ENCODE results near the gene SPDYE3. TPM values are rescaled to one million over a fixed set of nuclear protein-coding genes. Genes with fewer than 3 reads are reported as not detected.
"Not testable (repeated sequence)": the region's sequence is repeated elsewhere in the genome, so short reads cannot be mapped to it uniquely, and the experiment has no call there.

SPDYE3 gene
- polyA plus RNA-seq, 1 donor from 2014 or later: not detected

DNA sequence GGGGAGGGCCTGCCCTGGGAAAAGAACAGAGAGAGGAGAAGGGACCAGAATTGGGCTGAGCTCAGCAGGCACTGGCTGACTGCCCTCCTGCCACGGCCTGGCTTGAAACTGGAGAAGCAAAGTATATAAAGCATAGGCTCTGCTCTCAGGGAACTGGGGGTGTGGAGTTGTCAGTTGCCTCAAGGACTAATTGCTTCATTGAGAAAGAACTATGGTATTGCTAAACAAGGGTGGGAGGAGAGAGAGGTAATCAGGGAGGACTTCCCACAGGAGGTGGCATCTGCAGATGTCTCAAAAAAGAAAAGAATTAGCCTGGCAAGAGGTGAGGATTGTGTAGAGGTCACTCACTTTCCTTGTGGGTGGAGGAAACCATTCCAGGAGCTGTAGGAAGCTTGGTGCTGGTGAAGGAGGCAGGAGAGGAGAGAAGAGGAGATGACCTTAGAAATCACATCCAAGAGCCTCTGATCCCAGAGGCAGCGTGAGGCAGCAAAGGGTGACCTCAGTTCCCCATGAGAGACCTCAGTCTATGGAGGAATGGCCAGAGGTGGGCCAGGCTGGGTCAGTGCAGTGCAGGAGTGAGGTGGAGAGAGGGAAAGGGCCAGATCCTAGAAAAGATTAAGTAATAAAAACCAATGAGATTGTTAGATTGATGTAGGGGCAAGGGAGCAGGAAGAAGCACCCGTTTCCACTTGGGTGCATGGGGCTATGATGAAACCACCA is 52.8 kb downstream of the SPDYE3 start:
- no peak overlapping the region for H2AFZ ChIP-seq (ENCODE audit: low read depth, low read length)
- H3K9me2 ChIP-seq (ENCODE audit: insufficient read depth, low read length): no peaks in the 10 kb centered on the region
- H3K36me3 ChIP-seq (ENCODE audit: insufficient read depth, low read length): no peaks in the 10 kb centered on the region
- H4K20me1 ChIP-seq (ENCODE audit: insufficient read depth): no peaks in the 10 kb centered on the region
- no peak overlapping the region for H3K4me2 ChIP-seq (ENCODE audit: low read length)
- no peaks in the 10 kb centered on the region for H3K79me2 ChIP-seq (replicated peaks; ENCODE audit: insufficient read depth, low read length)
- TF ChIP-seq, protein P1, sequence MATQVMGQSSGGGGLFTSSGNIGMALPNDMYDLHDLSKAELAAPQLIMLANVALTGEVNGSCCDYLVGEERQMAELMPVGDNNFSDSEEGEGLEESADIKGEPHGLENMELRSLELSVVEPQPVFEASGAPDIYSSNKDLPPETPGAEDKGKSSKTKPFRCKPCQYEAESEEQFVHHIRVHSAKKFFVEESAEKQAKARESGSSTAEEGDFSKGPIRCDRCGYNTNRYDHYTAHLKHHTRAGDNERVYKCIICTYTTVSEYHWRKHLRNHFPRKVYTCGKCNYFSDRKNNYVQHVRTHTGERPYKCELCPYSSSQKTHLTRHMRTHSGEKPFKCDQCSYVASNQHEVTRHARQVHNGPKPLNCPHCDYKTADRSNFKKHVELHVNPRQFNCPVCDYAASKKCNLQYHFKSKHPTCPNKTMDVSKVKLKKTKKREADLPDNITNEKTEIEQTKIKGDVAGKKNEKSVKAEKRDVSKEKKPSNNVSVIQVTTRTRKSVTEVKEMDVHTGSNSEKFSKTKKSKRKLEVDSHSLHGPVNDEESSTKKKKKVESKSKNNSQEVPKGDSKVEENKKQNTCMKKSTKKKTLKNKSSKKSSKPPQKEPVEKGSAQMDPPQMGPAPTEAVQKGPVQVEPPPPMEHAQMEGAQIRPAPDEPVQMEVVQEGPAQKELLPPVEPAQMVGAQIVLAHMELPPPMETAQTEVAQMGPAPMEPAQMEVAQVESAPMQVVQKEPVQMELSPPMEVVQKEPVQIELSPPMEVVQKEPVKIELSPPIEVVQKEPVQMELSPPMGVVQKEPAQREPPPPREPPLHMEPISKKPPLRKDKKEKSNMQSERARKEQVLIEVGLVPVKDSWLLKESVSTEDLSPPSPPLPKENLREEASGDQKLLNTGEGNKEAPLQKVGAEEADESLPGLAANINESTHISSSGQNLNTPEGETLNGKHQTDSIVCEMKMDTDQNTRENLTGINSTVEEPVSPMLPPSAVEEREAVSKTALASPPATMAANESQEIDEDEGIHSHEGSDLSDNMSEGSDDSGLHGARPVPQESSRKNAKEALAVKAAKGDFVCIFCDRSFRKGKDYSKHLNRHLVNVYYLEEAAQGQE (IDR thresholded peaks at IDR 0.05; ENCODE audit: borderline replicate concordance): no peak
- TF ChIP-seq RAD21 (conservative IDR thresholded peaks at IDR 0.05) (no peak), EP300 (conservative IDR thresholded peaks at IDR 0.05; ENCODE audit: poor library complexity, severe bottlenecking) (no peak), SMC3 (conservative IDR thresholded peaks at IDR 0.05; ENCODE audit: poor library complexity) (no peak), MXI1 (conservative IDR thresholded peaks at IDR 0.05; ENCODE audit: poor library complexity, severe bottlenecking) (no peak), TAF1 (IDR thresholded peaks at IDR 0.05; ENCODE audit: low read depth) (no peak), EZH2 (IDR thresholded peaks at IDR 0.05; ENCODE audit: borderline replicate concordance, insufficient read depth, low read length, poor library complexity, severe bottlenecking) (no peak), POLR2AphosphoS5 (IDR thresholded peaks at IDR 0.05) (no peak)
- TF ChIP-seq, protein P2, sequence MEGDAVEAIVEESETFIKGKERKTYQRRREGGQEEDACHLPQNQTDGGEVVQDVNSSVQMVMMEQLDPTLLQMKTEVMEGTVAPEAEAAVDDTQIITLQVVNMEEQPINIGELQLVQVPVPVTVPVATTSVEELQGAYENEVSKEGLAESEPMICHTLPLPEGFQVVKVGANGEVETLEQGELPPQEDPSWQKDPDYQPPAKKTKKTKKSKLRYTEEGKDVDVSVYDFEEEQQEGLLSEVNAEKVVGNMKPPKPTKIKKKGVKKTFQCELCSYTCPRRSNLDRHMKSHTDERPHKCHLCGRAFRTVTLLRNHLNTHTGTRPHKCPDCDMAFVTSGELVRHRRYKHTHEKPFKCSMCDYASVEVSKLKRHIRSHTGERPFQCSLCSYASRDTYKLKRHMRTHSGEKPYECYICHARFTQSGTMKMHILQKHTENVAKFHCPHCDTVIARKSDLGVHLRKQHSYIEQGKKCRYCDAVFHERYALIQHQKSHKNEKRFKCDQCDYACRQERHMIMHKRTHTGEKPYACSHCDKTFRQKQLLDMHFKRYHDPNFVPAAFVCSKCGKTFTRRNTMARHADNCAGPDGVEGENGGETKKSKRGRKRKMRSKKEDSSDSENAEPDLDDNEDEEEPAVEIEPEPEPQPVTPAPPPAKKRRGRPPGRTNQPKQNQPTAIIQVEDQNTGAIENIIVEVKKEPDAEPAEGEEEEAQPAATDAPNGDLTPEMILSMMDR (IDR thresholded peaks at IDR 0.05; ENCODE audit: poor library complexity, severe bottlenecking): no peak
- no peak overlapping the region for H3K4me3 ChIP-seq (ENCODE audit: low read length)
- H3K27ac ChIP-seq (ENCODE audit: low read length): no peak overlapping the region
- no peaks in the 10 kb centered on the region for H3K9me3 ChIP-seq (ENCODE audit: low read length)
- H3K27me3 ChIP-seq (ENCODE audit: insufficient read depth, low read depth, low read length): no peaks in the 10 kb centered on the region
- H3K9ac ChIP-seq (ENCODE audit: low read length): no peak overlapping the region
- no peaks in the 10 kb centered on the region for H3F3A ChIP-seq (ENCODE audit: insufficient read depth, low read length, poor library complexity, severe bottlenecking)

DNA sequence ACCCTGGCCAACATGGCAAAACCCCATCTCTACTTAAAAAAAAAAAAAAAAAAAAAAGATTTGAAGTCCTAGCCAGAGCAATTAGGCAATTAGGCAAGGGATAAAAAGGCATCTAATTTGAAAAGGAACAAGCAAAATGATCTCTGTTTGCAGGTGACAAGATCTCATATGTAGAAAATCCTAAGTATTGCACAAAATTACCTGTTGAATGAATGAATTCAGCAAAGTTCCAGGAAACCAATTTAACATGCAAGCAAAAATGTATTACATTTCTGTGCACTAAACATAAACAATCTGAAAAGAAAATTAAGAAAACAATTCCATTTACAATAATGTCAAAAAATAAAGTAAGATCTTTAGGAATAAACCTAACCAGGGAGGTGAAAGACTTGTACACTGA is 55.6 kb downstream of the SPDYE3 start:
- H3K27ac ChIP-seq (ENCODE audit: low read length): no peak overlapping the region
- H3K9me2 ChIP-seq (ENCODE audit: insufficient read depth, low read length): no peaks in the 10 kb centered on the region
- H4K20me1 ChIP-seq (ENCODE audit: insufficient read depth): no peaks in the 10 kb centered on the region
- no peaks in the 10 kb centered on the region for H3K9me3 ChIP-seq (ENCODE audit: low read length)
- no peaks in the 10 kb centered on the region for H3F3A ChIP-seq (ENCODE audit: insufficient read depth, low read length, poor library complexity, severe bottlenecking)
- H3K36me3 ChIP-seq (ENCODE audit: insufficient read depth, low read length): no peaks in the 10 kb centered on the region
- no peak overlapping the region for H2AFZ ChIP-seq (ENCODE audit: low read depth, low read length)
- no peaks in the 10 kb centered on the region for H3K27me3 ChIP-seq (ENCODE audit: insufficient read depth, low read depth, low read length)
- no peak overlapping the region for H3K4me3 ChIP-seq (ENCODE audit: low read length)
- TF ChIP-seq SMC3 (conservative IDR thresholded peaks at IDR 0.05; ENCODE audit: poor library complexity) (no peak), EP300 (conservative IDR thresholded peaks at IDR 0.05; ENCODE audit: poor library complexity, severe bottlenecking) (no peak), EZH2 (IDR thresholded peaks at IDR 0.05; ENCODE audit: borderline replicate concordance, insufficient read depth, low read length, poor library complexity, severe bottlenecking) (no peak), TAF1 (IDR thresholded peaks at IDR 0.05; ENCODE audit: low read depth) (no peak), MXI1 (conservative IDR thresholded peaks at IDR 0.05; ENCODE audit: poor library complexity, severe bottlenecking) (no peak), RAD21 (conservative IDR thresholded peaks at IDR 0.05) (no peak), POLR2AphosphoS5 (IDR thresholded peaks at IDR 0.05) (no peak)
- TF ChIP-seq, protein P2 (IDR thresholded peaks at IDR 0.05; ENCODE audit: poor library complexity, severe bottlenecking): no peak
- TF ChIP-seq, protein P1 (IDR thresholded peaks at IDR 0.05; ENCODE audit: borderline replicate concordance): no peak
- no peaks in the 10 kb centered on the region for H3K79me2 ChIP-seq (replicated peaks; ENCODE audit: insufficient read depth, low read length)
- no peak overlapping the region for H3K4me2 ChIP-seq (ENCODE audit: low read length)
- no peak overlapping the region for H3K9ac ChIP-seq (ENCODE audit: low read length)

GRCh38 chr7:100363797-100364196 is 56.3 kb downstream of the SPDYE3 start:
- not testable (repeated sequence) for H3K79me2 ChIP-seq (replicated peaks; ENCODE audit: insufficient read depth, low read length); H3K9me3 ChIP-seq (ENCODE audit: low read length); H3K9me2 ChIP-seq (ENCODE audit: insufficient read depth, low read length); H4K20me1 ChIP-seq (ENCODE audit: insufficient read depth); H3K4me2 ChIP-seq (ENCODE audit: low read length); H3F3A ChIP-seq (ENCODE audit: insufficient read depth, low read length, poor library complexity, severe bottlenecking); H3K27me3 ChIP-seq (ENCODE audit: insufficient read depth, low read depth, low read length); H3K27ac ChIP-seq (ENCODE audit: low read length); H3K36me3 ChIP-seq (ENCODE audit: insufficient read depth, low read length); H3K4me3 ChIP-seq (ENCODE audit: low read length); H3K9ac ChIP-seq (ENCODE audit: low read length); H2AFZ ChIP-seq (ENCODE audit: low read depth, low read length)
